HT-29 (cell line): ENCODE data around the gene NKAIN2. TPM values are rescaled to one million over a fixed set of nuclear protein-coding genes. Genes with fewer than 3 reads are reported as not detected.
"Not testable (repeated sequence)": the region's sequence is repeated elsewhere in the genome, so short reads cannot be mapped to it uniquely, and the experiment has no call there.

ENCODE experiments used
- DNase-seq: peaks from one replicate; pipeline ENCODE4 v3.0.0-alpha.2; 2015; ENCODE audit warnings: low spot score
- total RNA-seq: library from RNA; depleted of rRNA; stranded (reverse); fragments of >200 nt; shearing (Covaris generic); gene quantifications from 2 replicates; pipeline ENCODE4 v1.2.3, GENCODE V29; 2014

NKAIN2 gene
- total RNA-seq, 1 experiment from 2014 or later: 0.13 TPM

DNA sequence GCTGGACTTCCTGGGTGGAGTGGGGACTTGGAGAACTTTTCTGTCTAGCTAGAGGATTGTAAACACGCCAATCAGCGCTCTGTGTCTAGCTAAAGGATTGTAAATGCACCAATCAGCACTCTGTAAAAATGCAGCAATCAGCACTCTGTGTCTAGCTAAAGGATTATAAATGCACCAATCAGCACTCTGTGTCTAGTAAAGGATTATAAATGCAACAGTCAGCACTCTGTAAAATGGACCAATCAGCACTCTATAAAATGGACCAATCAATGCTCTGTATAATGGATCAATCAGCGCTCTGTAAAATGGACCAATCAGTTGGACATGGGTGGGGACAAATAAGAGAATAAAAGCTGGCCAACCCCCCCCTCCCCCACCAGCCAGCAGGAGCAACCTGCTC, 760.5 kb downstream of the NKAIN2 start:
- not testable (repeated sequence) for DNase-seq

DNA sequence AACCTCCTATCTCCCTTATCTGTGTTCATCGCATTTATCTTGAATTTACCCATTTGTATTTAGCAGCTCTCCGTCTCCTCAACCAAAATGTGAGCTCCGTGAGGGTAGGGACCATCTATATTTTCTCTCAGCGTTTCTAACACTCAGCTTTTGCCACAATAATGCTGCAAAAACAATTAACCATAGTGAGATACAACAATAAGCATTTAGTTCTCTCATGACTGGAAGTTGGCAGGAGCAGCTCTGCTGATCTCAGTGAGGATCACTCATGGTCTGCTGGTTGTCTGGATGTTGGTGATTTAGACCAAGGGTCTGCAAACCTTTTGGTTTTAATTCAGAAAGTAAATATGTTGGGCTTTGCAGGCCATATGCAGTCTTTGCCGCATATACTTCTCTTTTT, 763.7 kb downstream of the NKAIN2 start:
- DNase-seq: no peak

DNA sequence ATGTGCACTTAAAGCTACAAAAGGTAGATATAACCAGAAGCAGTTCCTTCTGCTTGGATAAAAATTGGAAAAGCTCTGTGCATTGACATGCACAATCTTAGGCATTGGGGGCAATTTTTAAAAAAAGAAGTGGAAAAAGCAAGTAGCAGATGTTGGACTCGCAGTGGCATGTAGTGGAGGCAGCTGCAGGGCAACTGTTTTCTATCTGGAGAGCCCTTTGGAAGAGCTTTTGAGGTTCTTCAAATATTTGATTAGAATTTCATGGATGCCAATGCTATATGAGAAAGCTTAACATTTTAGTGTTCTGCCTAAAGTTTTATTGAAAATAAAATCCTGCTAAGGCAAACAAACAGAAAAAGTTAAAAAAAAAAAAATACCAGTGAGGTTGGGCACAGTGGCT, 770.3 kb downstream of the NKAIN2 start:
- no peak for DNase-seq

GRCh38 chr6:124577734-124578281, 774.1 kb downstream of the NKAIN2 start:
- no peak for DNase-seq

- DNase-seq: no peak
Observed at GRCh38 chr6:124590001-124590400, 786.3 kb downstream of the NKAIN2 start.

GRCh38 chr6:124599656-124600055, 796.0 kb downstream of the NKAIN2 start:
- no peak for DNase-seq

DNA sequence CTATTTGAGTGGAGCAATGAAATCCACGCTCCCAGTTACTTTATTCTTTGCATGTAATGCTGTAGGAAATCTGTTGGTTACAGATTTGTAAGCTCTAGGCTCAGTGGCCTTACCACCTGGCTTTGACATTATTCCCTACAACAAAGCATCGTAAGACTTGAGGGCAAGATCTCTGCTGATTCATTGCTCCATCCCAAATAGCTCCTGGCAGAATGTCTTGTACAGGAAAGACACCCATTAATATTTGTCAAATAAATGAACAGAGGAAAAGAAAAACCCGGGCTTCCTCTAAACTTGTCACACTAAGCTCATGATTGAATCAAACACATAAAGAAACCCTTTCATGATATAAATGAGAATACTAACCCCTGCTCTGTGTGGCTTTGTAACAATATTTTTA, 801.1 kb downstream of the NKAIN2 start:
- DNase-seq: no peak

DNA sequence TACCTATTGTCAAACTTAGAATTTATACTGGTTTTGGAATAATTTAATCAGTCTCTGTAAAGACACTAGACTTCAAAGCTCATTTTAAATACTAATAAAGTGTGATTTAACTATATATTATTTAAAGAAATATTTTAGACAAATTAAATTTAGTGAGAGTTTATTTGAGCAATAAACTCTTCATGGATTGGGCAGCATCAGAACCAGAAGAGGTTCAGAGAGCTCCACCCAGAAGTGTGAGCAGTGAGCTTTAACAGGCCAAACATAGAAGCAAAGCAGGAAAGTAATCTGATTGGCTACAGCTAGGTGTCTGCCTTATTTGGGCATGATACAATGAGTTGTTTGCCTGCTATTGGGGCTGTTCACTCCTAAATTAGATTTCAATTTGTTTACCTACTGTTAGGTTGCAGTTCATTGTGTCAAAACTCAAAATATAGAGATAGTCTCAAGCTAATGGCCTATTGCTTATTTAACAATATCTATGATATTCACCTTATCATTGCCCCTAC, 803.5 kb downstream of the NKAIN2 start:
- DNase-seq: no peak

- DNase-seq: no peak
Observed at GRCh38 chr6:124613031-124613430, 809.4 kb downstream of the NKAIN2 start.

DNA sequence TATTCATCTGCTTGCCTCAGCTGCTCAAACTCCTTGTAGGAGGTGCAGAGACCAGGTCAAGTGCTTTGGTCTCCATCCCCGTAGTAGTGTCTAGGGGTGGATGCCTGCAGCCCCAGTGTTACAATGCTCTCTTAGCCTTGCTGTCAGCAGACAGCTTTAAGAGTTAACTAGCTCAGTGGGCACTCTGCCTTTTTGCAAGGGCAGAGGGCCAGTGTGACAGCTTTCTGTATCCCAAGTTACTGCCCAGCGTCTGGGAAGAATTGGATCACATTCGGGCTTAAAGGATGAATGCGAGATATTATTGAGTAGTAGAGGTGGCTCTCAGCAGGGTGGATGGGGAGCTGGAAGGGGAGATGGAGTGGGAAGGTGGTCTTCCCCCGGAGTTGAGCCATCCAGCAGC, 818.7 kb downstream of the NKAIN2 start:
- DNase-seq: no peak

DNA sequence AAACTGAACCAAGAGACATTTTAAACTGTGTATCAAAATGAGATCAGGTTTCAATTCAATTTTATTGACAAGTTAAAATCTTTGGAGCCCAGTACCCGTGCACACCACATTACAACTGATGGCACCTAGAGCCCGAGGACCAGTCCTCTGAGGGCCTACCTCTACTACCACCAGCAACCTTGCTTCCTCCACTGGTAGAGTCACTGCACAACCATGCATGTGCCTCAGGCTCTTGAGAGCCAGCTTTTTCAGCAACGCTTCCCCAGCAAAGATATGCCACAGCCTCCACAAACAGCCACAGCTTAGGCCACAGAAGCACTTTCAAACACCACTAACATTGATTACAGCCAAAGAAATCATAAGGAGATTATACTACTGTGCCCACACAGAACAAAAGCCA, 830.0 kb downstream of the NKAIN2 start:
- DNase-seq: no peak

DNA sequence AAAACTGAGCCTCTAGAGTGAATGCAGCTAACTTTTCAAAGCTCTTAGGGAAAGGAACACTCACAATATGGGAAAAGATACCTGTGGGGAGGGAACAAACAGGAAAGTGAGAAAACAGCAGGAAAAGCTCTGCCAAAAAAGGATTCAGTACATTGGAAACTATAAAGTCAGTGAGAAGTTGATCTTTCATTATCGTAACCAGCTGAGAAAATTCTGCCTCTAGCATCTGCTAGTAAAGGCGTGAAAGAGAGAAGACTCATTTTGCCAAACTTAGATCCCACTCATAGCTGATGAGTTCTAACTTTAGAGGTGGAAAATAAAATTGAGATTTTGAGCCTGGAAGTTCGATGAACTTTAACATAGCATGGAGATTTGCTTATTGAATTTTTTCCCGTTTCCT, 836.8 kb downstream of the NKAIN2 start:
- DNase-seq: no peak

DNA sequence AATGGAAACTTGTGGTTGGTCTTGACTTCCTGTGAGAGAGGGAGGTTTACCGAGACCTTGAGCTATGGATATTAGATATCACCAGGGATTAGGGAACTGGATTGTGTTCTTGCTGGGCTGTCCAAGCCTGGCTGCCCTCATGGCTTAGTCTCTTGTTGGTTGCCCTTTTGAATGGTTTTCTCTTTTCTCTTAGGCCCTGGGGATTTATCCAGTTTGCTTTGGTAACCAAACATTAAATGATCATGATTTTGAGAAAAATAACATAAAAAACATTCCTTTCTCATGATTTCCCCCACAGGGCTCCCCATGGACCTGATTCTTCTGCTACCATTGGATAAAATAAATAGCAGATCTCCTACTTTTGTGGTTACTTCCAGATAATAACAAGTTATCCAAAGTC, 852.2 kb downstream of the NKAIN2 start:
- DNase-seq: no peak

DNA sequence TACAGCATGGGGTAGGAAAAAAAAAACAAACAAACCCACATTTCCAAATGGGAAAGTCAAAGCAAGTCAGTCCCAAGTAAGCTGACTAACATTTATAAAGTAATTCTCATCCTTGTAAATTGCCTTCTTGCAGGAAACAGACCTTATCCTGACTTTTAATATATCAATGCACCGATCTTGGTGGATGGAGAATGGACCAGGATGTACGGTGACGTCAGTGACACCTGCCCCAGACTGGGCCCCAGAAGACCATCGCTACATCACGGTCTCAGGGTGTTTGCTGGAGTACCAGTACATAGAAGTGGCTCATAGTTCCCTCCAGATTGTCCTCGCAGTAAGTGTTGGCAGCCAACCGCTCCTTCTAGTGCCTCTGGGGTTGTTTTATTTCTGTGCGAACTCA, 854.4 kb downstream of the NKAIN2 start:
- DNase-seq: no peak

DNA sequence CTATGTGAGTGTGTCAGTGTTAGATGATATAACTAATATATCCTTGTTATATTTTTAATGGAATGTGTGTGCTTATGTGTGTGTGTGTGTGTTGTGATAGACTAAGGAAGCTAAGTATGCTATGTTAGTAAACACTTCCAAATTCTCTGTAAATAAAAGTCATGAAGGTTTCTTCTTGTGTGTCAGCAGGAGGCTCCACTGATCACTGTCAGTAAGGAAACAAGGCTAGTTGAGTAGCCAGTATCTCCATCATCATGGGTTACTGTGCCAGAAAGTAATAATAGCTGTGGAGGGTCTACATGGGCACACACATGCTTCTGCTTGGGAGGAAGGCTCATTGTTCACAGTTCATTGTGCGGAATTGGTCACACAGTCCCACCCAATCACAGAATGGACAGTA, 855.8 kb downstream of the NKAIN2 start:
- DNase-seq: no peak

- DNase-seq: no peak
Observed at GRCh38 chr6:124660185-124660584, 856.5 kb downstream of the NKAIN2 start.

DNA sequence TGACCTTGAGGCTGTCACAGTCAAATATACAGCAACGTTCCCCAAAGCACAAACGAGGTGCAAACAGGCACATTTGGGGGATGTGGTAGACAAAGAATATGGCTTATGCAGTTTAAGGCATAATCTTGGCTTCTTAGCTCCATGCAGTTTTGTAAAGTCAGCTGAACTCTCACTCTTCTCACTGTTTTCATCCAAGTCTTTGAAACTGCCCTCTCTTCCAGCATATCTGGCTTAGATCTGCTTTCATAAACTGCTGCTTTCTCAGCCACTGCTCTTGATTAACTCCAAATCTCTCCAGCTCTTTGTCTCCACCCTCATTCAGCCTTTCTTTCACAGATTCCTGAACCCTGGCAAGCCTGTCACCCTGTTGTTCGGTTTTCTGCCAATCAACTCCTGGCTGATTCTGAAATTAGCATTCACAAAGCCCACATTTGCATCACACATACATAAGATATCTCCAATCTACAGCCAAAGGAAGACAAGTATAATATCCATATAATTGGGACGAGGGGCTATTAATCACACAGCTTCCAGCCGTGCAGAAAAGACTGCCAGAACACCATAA, 857.5 kb downstream of the NKAIN2 start:
- no peak for DNase-seq

DNA sequence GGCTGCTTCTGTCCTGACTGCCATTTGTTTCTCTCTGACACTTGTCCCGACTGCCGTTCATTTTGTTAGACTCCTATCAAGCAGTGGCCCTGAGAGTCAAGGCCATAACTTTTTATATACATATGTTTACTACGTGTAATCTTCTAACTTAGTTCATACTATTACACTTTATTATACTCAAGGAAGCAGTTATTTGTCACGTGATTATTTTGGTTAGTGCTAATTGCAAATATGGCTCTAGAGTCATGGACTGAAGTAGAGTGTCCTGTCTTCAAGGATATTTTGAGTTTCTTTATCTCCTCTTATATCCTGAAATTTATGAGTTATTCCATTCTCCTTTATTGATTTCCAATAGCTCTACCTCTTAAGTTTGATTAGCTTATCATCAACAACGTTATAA, 864.4 kb downstream of the NKAIN2 start:
- no peak for DNase-seq

DNA sequence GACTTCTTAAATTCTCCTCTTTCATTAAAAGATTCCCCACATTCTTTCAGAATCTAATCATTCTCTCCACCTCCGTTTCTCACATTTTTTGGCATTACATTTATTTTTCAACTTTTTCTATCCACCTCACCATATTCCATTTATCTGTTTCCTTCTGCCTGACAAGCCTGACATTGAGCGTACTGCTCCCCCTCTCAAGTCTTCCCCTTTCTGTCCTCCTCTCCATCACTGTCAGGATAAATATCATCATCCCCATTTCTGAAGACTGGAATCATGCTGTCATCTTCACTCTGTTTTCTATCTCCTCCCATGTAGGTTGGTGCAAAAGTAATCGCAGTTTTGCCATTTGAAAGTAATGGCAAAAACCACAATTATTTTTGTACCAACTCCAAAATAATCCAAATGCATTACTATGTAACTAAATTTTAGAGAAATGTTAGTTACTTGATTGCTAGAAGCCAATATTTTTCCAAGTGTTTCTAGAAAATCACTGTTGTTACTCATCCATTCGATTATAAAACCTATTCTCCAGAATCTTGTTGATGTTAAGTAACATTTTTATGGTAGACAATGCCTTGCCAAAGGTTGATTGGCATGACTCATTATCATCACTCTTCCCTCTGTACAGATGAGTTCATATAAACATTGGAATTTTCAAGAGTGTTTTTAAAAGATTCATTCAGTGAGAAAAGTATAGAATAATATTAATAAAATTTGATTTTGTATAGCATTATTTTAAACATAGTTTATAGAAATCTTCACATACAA, 866.2 kb downstream of the NKAIN2 start:
- no peak for DNase-seq

GRCh38 chr6:124670801-124671200, 867.1 kb downstream of the NKAIN2 start:
- DNase-seq: no peak

- DNase-seq: no peak
Observed at GRCh38 chr6:124671324-124671723, 867.7 kb downstream of the NKAIN2 start.

DNA sequence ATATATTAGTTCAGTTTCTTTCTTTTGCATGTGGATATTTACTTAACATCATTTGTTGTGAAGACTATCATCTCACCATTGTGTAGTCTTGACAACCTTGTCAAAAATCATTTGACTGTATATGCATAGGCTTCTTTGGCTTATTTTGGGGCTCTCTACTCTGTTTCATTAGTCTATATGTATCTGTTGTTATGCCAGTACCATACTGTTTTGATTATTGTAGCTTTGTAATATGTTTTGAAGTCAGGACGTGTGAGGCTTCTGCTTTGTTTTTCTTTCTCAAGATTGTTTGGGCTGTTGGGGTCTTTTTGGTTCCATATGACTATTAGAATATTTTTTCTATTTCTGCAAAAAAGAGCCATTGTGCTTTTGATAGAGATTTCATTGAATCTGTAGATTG, 870.4 kb downstream of the NKAIN2 start:
- DNase-seq: no peak

DNA sequence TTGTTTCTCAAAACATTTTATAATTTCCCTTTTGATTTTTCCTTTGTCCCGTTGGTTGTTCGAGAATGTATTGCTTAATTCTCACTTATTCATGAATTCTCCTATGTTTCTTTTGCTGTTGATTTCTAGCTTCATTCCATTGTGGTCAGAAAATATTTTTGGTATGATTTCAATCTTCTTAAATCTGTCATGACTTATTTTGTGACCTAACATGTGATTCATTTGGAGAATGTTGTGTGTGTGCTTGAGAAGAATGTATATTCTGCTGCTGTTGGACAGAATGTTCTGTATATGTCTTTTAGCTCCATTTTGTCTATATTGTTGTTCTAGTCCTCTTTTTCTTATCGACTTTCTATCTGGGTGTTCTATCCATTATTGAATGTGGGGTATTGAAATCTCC, 872.4 kb downstream of the NKAIN2 start:
- DNase-seq: no peak
